ENCODE results near the gene CRADD. TPM values are rescaled to one million over a fixed set of nuclear protein-coding genes. Genes with fewer than 3 reads are reported as not detected.

Gene CRADD
- total RNA-seq, 1 experiment from 2014 or later: 7.6 TPM

GRCh38 chr12:93804392-93805179, 127.4 kb downstream of the CRADD start:
- no peak for TF ChIP-seq CTCF (conservative IDR thresholded peaks at IDR 0.05)
- no peak overlapping the region for H3K4ac ChIP-seq (ENCODE audit: low read depth, low read length)
- no peak overlapping the region for H3K14ac ChIP-seq (ENCODE audit: insufficient read depth, low read length)
- H3K9me3 ChIP-seq (ENCODE audit: control insufficient read depth, low read depth, low read length): no peaks in the 10 kb centered on the region
- WGBS (ENCODE audit: extremely low coverage, insufficient read length, low lambda C conversion rate): no CpG with 5 or more reads among the region's 5 CpGs
- no peaks in the 10 kb centered on the region for H4K20me1 ChIP-seq (ENCODE audit: control insufficient read depth, insufficient read depth, insufficient read length)
- H2AK5ac ChIP-seq (ENCODE audit: insufficient read length, low read length): no peak overlapping the region
- H4K91ac ChIP-seq (ENCODE audit: insufficient read length, low read depth, low read length): no peak overlapping the region
- H3K79me1 ChIP-seq (ENCODE audit: insufficient read depth, low read depth, low read length, poor library complexity, severe bottlenecking): no peaks in the 10 kb centered on the region
- no peak overlapping the region for H3K4me3 Mint-ChIP-seq
- H3K4me2 ChIP-seq (ENCODE audit: insufficient read depth, insufficient read length, low read length): no peak overlapping the region
- no peak overlapping the region for H2BK5ac ChIP-seq (ENCODE audit: insufficient read length, low read length)
- H2BK15ac ChIP-seq (ENCODE audit: low read depth, low read length): no peak overlapping the region
- H3K18ac ChIP-seq (ENCODE audit: insufficient read length, low read depth, low read length): no peak overlapping the region
- no peak overlapping the region for H2AFZ ChIP-seq (ENCODE audit: low read length)
- no peaks in the 10 kb centered on the region for H3K79me2 ChIP-seq (ENCODE audit: insufficient read depth, low read length)
- no peak overlapping the region for H3K56ac ChIP-seq (ENCODE audit: insufficient read length, low read depth, low read length)
- no peak overlapping the region for H3K27ac Mint-ChIP-seq
- H3K27ac ChIP-seq (ENCODE audit: insufficient read length, low read depth, low read length): no peak overlapping the region
- H3T11ph ChIP-seq (ENCODE audit: low read length): no peak overlapping the region
- H2BK12ac ChIP-seq (ENCODE audit: insufficient read length, low read depth, low read length): no peak overlapping the region
- H3K4me1 Mint-ChIP-seq: peaks cover 15 to 19% of the 10 kb centered on the region in 2 experiments
- H3K23ac ChIP-seq (ENCODE audit: insufficient read length, low read depth, low read length): no peak overlapping the region
- H2BK120ac ChIP-seq (ENCODE audit: low read depth, low read length, poor library complexity, severe bottlenecking): no peak overlapping the region
- H3K27me3 ChIP-seq (ENCODE audit: insufficient read depth, low read length): no peaks in the 10 kb centered on the region
- no peak overlapping the region for H4K8ac ChIP-seq (replicated peaks; ENCODE audit: insufficient read length, low read depth, low read length)
- H3K36me3 Mint-ChIP-seq (ENCODE audit: insufficient read depth in 1 of 3, low read depth in 3 of 3): no peaks in the 10 kb centered on the region
- no peak for DNase-seq
- no peaks in the 10 kb centered on the region for H3K23me2 ChIP-seq (ENCODE audit: insufficient read length, low read depth, low read length, poor library complexity, severe bottlenecking)
- H4K5ac ChIP-seq (ENCODE audit: insufficient read length, low read depth, low read length): no peak overlapping the region
- no peaks in the 10 kb centered on the region for H3K9me3 Mint-ChIP-seq
- H2BK20ac ChIP-seq (ENCODE audit: low read depth, low read length, poor library complexity, severe bottlenecking): no peak overlapping the region
- no peak overlapping the region for H3K9ac ChIP-seq (ENCODE audit: extremely low read depth, insufficient read length, low read length)
- peaks cover 4% of the 10 kb centered on the region; the same call in 1 of the 2 replicates for H3K4me1 ChIP-seq (ENCODE audit: insufficient read depth, low read length)
- no peaks in the 10 kb centered on the region; the same call in 1 of the 2 replicates for H3K27me3 Mint-ChIP-seq (ENCODE audit: low read depth)

All from H9 (cell line).